Jurkat, Clone E6-1 (cell line): Measurements from ENCODE around the gene NRGN.

ENCODE experiments used
- DNase-seq: peaks from one replicate; pipeline ENCODE4 v3.0.0-alpha.2; 2011; ENCODE audit warnings: low read depth, low spot score
- H3K4me3 ChIP-seq: 2 replicates; pipeline ENCODE4 v1.5.1; 2011; ENCODE audit warnings: mild to moderate bottlenecking, low read length, control low read depth, moderate library complexity

NRGN gene

GRCh38 chr11:124753624-124754023, 13.9 kb downstream of the NRGN start:
- no peak overlapping the region for H3K4me3 ChIP-seq
- no peak for DNase-seq

- no peak for DNase-seq
- H3K4me3 ChIP-seq: no peak overlapping the region
Measured at GRCh38 chr11:124754309-124754708, 14.6 kb downstream of the NRGN start.

- DNase-seq: no peak
- no peak overlapping the region for H3K4me3 ChIP-seq
Measured at GRCh38 chr11:124754710-124755109, 15.0 kb downstream of the NRGN start.

- no peak for DNase-seq
- H3K4me3 ChIP-seq: no peak overlapping the region
Measured at GRCh38 chr11:124756033-124756752, 16.5 kb downstream of the NRGN start.

DNA sequence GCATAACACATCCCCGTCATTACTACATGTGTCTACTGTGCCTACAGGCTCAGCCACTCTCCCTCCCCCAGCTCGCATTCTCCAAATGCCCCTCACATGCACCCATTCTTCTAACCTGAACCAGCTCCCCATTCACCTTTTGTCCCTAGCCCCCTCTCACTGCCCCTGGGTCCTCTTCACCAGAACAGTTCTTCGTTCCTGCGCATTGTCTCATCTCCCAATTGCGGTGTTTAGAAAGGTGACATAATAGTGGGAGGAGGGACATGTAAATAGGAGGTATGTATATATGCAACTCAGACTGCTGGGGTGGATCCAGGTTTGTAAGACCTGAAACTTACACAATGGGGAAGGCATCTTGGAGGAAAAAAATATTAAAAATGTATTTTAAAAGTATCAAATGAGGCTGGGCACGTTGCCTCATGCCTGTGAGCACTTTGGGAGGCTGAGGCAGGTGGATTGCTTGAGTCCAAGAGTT, 17.0 kb downstream of the NRGN start:
- no peak overlapping the region for H3K4me3 ChIP-seq
- no peak for DNase-seq

DNA sequence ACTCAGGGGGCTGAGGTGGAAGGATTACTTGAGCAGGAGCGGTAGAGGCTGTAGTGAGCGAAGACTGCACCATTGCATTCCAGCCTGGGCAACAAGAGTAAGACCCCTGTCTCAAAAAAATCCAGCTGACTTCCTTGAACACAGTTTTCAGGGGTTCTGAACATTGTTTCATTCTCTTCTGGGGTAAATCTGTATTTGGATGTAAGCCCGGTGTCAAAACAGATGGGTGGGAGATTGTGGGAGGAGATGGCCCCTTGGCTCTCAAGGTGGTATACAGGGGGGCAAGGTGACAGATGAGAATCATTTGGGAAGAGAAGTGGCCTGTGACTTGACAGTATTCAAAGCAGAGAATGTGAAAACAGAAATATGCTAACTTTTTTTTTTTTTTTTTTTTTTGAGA, 17.6 kb downstream of the NRGN start:
- DNase-seq: no peak
- no peak overlapping the region for H3K4me3 ChIP-seq

- no peak for DNase-seq
- no peak overlapping the region for H3K4me3 ChIP-seq
Measured at GRCh38 chr11:124758355-124759265, 18.9 kb downstream of the NRGN start.

DNA sequence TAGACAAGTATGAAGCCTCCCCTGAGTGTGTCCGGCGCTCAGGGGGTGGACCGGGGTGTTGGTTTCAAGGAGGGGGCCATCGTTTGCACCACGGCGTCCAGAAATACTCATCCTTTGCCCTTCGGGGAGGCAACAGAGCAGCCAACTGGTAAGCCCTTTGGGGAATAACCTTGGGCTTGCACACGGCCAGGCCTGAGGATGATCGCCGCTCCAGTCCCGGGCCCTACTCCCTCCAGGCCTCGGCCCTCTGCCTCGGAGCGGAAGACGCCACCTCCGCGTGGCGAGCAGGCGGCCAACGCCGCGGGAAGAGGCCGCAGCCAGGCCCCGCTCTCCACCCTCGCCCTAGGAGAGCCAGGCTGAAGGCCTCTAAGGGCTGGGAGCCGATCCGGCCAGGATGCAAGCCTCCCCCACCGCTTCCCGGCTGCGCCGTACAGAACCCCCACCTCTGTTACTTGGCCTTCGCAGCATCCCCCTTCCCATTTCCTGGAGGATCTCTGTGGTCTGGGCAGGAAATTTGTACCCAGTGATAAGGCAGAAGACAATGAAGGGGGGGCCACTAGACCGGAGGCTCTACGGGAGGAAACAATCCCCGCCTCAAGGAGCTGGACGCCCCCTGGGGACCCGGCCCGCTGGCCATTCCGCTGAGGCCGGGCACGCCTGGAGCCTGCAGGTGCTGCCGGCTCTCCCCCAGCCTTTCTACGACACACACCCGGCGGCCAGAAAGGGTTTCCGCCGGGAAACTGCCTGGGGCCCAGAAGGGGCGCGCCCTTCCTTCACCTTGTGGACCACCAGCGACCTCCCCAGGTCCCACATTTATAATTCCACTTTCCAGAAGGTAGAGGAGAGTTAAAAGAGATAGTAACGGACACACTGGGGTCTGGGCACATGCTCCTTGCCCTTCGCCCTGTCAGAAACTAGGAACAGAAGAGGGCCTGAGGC, 19.8 kb downstream of the NRGN start:
- no peak for DNase-seq
- no peak overlapping the region for H3K4me3 ChIP-seq

GRCh38 chr11:124760205-124760652, 20.5 kb downstream of the NRGN start:
- H3K4me3 ChIP-seq: no peak overlapping the region

GRCh38 chr11:124760806-124761205, 21.1 kb downstream of the NRGN start:
- H3K4me3 ChIP-seq: no peak overlapping the region
- no peak for DNase-seq

More at GRCh38 chr11:124760205-124760652, 20.5 kb downstream of the NRGN start:
- no peak for DNase-seq

DNA sequence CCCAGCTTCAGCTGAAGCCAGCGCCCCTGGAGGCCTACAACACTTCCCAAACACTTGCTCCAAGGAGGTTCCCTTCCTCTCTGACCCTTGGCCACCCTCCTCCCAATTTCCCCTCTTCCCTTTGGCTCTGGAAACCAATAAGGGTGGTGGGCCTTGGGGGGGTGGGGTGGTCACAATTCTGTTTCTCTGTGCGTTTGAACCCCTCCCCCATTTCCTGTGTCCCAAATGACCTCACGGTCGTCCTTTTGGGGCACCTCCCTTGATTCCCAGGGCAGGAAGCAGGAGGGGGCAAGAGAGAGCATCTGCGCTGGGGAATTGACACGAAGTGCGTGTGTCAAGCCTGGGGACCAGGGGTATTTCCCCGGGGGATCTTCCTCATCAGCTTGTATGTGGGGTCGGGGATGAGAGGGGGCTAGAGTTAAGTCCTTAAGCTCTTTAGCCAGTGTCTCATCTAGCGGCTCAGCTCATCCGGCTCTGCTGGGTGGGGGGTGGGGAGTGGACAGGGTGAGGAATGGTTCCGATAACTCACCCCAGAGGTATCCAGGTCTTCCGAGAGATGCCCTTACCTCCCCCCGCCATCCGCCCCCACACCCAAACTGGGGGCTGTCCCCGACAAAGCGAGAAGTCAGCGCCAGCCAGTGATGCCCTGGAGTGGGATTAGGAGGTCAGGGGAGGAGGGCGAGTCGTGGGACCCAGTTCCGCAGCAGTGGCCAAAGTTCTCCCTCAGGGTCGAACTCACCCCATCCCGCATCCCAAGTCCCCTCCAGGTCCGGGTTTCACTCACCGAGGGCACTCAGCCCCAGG, 21.8 kb downstream of the NRGN start:
- DNase-seq: no peak
- peak overlapping the region; percentile 23 for H3K4me3 ChIP-seq

GRCh38 chr11:124762105-124762623, 22.4 kb downstream of the NRGN start, which contains the start of gene ESAM:
TSS of gene ESAM (minus strand) at chr11:124762290. CDS start at chr11:124762154, 136 bp downstream.
- no peak for DNase-seq

GRCh38 chr11:124762624-124763155, 22.9 kb downstream of the NRGN start:
- no peak for DNase-seq
- peak overlapping the region; percentile 63 for H3K4me3 ChIP-seq

More at GRCh38 chr11:124762105-124762623, 22.4 kb downstream of the NRGN start, which contains the start of gene ESAM:
- H3K4me3 ChIP-seq: peak within 1 kb of the TSS; percentile 63

DNA sequence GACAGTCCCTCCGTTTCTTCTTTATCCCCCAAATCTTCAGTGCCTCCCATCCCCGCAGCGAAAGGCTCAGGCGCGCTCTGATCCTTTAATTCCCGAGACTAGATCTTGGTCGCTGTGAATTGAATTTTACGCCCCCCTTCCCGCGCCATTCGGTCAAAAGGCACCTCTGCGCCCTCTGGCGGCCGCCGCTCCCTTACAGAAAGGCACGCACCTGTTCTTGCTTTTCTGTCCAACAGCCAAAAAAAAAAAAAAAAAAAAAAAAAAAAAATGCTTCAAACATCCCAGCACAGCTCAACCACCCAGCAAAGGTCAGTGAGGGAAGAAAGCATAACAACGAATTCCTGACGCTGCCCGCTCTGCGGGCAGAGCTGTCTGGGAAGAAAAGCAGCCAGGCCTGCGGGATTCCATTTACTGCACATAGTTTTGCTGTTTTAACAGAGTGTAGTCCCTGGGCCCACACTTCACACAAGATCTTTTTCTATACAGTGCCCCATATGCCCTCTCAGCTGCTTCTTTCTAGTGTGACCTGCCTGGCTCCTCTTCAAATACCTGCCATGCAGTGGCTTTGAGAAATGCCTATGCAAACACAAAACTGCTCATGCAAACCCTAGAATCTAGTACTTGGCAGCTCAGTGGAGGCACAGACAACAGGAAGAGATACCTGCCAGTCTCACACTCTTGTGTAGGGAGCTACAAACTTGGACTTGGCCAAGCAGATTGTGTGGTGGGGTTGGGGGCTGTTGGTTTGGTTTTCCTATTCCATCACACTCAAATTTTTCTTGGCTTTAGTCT, 23.6 kb downstream of the NRGN start:
- H3K4me3 ChIP-seq: peak overlapping the region; percentile 63
- peak; percentile 73 for DNase-seq

- DNase-seq: no peak
Measured at GRCh38 chr11:124766156-124766555, 26.4 kb downstream of the NRGN start.

DNA sequence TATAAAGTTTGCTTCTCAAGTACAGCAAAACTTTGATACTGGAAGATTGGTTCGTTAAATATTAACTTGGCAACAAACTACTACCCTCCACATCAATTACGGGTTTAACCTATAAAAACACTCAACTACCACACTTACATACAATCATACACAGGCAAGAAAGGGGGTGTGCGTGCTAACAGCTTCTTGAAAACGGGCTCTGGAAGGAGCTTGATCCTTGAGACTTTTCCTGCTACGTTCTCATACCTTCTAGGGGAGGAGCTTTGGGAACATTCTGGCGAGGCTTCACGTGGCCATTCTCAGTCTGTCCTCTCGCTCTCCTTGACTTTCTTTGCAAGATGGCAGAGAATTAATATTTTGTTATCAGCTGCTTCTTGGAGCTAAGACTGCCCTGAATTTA, 29.2 kb downstream of the NRGN start:
- DNase-seq: no peak
- H3K4me3 ChIP-seq: no peak overlapping the region

More at GRCh38 chr11:124766156-124766555, 26.4 kb downstream of the NRGN start:
- H3K4me3 ChIP-seq: no peak overlapping the region
